Sigmoid colon (tissue), 3 donors: Measurements from ENCODE around the gene ZNF607.

Source experiments
- POLR2A ChIP-seq, 2 donors: fragments of 450-650 bp; IDR thresholded peaks; one replicate each; pipeline ENCODE4 v1.6.1; 2016; ENCODE audit warnings: antibody characterized with exemption in 2 of 2, mild to moderate bottlenecking in 2 of 2, moderate library complexity in 2 of 2
- TF ChIP-seq, protein P1 (sequence below), 4 experiments: fragments of 450-650 bp in 3 of 4; fragments of 200-600 bp in 1 of 4; IDR thresholded peaks; one replicate each; pipeline ENCODE4 v1.5.1; 2016 to 2019; ENCODE audit warnings: antibody characterized with exemption in 4 of 4, mild to moderate bottlenecking in 3 of 4, moderate library complexity in 2 of 4

DNA sequence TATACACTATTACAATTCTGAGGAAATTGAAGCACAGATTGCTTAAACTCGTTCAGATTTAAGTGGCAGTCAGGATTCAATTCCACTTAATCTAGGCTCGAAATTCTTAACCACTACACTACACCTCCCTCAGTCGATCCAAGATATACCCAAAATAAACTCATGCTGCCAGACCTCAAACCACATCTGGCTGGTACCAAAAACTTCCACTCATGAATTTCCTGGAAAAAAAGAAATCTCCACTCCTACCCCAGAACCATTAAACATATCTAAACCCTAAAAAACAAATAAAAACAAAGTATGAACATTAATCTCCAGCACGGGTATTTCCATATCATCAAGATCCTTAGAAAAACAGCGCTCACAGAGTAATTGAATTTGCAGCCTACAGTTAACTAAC is 65.4 kb downstream of the ZNF607 start:
- TF ChIP-seq, protein P1, sequence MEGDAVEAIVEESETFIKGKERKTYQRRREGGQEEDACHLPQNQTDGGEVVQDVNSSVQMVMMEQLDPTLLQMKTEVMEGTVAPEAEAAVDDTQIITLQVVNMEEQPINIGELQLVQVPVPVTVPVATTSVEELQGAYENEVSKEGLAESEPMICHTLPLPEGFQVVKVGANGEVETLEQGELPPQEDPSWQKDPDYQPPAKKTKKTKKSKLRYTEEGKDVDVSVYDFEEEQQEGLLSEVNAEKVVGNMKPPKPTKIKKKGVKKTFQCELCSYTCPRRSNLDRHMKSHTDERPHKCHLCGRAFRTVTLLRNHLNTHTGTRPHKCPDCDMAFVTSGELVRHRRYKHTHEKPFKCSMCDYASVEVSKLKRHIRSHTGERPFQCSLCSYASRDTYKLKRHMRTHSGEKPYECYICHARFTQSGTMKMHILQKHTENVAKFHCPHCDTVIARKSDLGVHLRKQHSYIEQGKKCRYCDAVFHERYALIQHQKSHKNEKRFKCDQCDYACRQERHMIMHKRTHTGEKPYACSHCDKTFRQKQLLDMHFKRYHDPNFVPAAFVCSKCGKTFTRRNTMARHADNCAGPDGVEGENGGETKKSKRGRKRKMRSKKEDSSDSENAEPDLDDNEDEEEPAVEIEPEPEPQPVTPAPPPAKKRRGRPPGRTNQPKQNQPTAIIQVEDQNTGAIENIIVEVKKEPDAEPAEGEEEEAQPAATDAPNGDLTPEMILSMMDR (IDR thresholded peaks at IDR 0.05): no peak
- no peak for TF ChIP-seq POLR2A (IDR thresholded peaks at IDR 0.05)
